ENCODE measurements around the gene TGIF1. TPM values are rescaled to one million over a fixed set of nuclear protein-coding genes. Genes with fewer than 3 reads are reported as not detected.

The TGIF1 gene
- total and polyA plus RNA-seq, 10 of the 15 experiments (the other 5 are each of a cell fraction or from before 2014, with no cell fraction given), result 1.8 to 8.5 (median 6.4) TPM

GRCh38 chr18:3480827-3481573, 31.0 kb downstream of the TGIF1 start:
- Histone ChIP-seq H3K4me3 (no peak overlapping the region), H3K36me3 (ENCODE audit: control insufficient read depth in 2 of 2, insufficient read depth in 2 of 2, low read length in 1 of 2) (no peaks in the 10 kb centered on the region), H3K79me2 (ENCODE audit: control insufficient read depth, insufficient read depth, low read length) (no peaks in the 10 kb centered on the region), H4K20me1 (ENCODE audit: control insufficient read depth, insufficient read depth) (no peaks in the 10 kb centered on the region), H3K27me3 (replicated peaks in 1 of 2; ENCODE audit: control insufficient read depth in 2 of 2, insufficient read depth in 2 of 2, low read length in 1 of 2) (peaks cover 0 to 2% of the 10 kb centered on the region in 2 experiments; a peak in 2 of 4 replicates), H3K4me2 (ENCODE audit: control insufficient read depth, insufficient read depth) (no peak overlapping the region), H2AFZ (ENCODE audit: control insufficient read depth, low read depth, low read length) (no peak overlapping the region), H3K9me3 (replicated peaks; ENCODE audit: control insufficient read depth, insufficient read depth, low read length) (no peaks in the 10 kb centered on the region), H3K27ac (ENCODE audit: control insufficient read depth, insufficient read depth) (no peak overlapping the region), H3K4me1 (ENCODE audit: control insufficient read depth, insufficient read depth, low read length) (no peaks in the 10 kb centered on the region), H3K9ac (ENCODE audit: control insufficient read depth, insufficient read depth, low read length) (no peak overlapping the region)
- intact Hi-C loops (cut with micrococcal nuclease; ENCODE audit: unreplicated experiment) (no loop called here), in situ Hi-C loops (cut with MboI) (no loop called here)
- no TSS peak for BruUV-seq (replicated peaks)
- 41% methylated on average over 5 of the region's 5 CpGs for WGBS (ENCODE audit: insufficient coverage, insufficient replicate concordance, low lambda C conversion rate, missing lambda C conversion rate)
- DNase-seq (ENCODE audit: low read depth, low spot score) (no peak), FAIRE-seq (no peak), ATAC-seq (no peak)
- ChIA-PET SMC1A (ENCODE audit: uncharacterized antibody, unreplicated experiment) (interaction anchor here (0.5 to 2.5 kb wide), 7 partner anchors 8 to 122 kb away, joined by 3 to 10 read pairs (median 3); no protein-coding TSS in a partner anchor), RAD21 (ENCODE audit: unreplicated experiment) (interaction anchor here (1.0 to 1.2 kb wide), 2 partner anchors 26 to 45 kb away, joined by 3 to 4 read pairs; no protein-coding TSS in a partner anchor), POLR2A (no interaction called here), CTCF (interaction anchor here (1.0 to 3.0 kb wide), 5 partner anchors 8 to 104 kb away, joined by 4 to 11 read pairs (median 6); no protein-coding TSS in a partner anchor)
- TF ChIP-seq ZSCAN29 (IDR thresholded peaks at IDR 0.05), result no peak
- TF ChIP-seq GATAD2B (conservative IDR thresholded peaks at IDR 0.05; ENCODE audit: low read depth), result no peak
- no peak for TF ChIP-seq SREBF1 (IDR thresholded peaks at IDR 0.05; ENCODE audit: low read length)
- TF ChIP-seq SIN3A (IDR thresholded peaks at IDR 0.05; ENCODE audit: low read depth, low read length), result no peak
- TF ChIP-seq, protein P1, sequence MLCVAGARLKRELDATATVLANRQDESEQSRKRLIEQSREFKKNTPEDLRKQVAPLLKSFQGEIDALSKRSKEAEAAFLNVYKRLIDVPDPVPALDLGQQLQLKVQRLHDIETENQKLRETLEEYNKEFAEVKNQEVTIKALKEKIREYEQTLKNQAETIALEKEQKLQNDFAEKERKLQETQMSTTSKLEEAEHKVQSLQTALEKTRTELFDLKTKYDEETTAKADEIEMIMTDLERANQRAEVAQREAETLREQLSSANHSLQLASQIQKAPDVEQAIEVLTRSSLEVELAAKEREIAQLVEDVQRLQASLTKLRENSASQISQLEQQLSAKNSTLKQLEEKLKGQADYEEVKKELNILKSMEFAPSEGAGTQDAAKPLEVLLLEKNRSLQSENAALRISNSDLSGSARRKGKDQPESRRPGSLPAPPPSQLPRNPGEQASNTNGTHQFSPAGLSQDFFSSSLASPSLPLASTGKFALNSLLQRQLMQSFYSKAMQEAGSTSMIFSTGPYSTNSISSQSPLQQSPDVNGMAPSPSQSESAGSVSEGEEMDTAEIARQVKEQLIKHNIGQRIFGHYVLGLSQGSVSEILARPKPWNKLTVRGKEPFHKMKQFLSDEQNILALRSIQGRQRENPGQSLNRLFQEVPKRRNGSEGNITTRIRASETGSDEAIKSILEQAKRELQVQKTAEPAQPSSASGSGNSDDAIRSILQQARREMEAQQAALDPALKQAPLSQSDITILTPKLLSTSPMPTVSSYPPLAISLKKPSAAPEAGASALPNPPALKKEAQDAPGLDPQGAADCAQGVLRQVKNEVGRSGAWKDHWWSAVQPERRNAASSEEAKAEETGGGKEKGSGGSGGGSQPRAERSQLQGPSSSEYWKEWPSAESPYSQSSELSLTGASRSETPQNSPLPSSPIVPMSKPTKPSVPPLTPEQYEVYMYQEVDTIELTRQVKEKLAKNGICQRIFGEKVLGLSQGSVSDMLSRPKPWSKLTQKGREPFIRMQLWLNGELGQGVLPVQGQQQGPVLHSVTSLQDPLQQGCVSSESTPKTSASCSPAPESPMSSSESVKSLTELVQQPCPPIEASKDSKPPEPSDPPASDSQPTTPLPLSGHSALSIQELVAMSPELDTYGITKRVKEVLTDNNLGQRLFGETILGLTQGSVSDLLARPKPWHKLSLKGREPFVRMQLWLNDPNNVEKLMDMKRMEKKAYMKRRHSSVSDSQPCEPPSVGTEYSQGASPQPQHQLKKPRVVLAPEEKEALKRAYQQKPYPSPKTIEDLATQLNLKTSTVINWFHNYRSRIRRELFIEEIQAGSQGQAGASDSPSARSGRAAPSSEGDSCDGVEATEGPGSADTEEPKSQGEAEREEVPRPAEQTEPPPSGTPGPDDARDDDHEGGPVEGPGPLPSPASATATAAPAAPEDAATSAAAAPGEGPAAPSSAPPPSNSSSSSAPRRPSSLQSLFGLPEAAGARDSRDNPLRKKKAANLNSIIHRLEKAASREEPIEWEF (IDR thresholded peaks at IDR 0.05; ENCODE audit: insufficient replicate concordance, low read depth, low read length), result no peak
- TF ChIP-seq STAT1 (conservative IDR thresholded peaks at IDR 0.05), result no peak
- no peak for TF ChIP-seq TCF12 (IDR thresholded peaks at IDR 0.05; ENCODE audit: low read depth, low read length)
- TF ChIP-seq TAF1 (IDR thresholded peaks at IDR 0.05; ENCODE audit: borderline replicate concordance, low read depth, low read length), result no peak

Measured in GM12878 (cell line).